ENCODE data around the gene LRRN4CL. TPM values are rescaled to one million over a fixed set of nuclear protein-coding genes. Genes with fewer than 3 reads are reported as not detected.
"Not testable (repeated sequence)": the region's sequence is repeated elsewhere in the genome, so short reads cannot be mapped to it uniquely, and the experiment has no call there.

LRRN4CL gene
- total RNA-seq, 1 experiment from 2014 or later: 0.55 TPM

GRCh38 chr11:62652161-62653006, 36.9 kb downstream of the LRRN4CL start:
- Histone ChIP-seq H3K27ac (peak overlapping the region; percentile 67), H3K4me1 (no peaks in the 10 kb centered on the region), H3K27me3 (no peaks in the 10 kb centered on the region), H3K4me3 (peak overlapping the region; percentile 94), H3K9me3 (replicated peaks) (no peaks in the 10 kb centered on the region), H3K36me3 (no peaks in the 10 kb centered on the region; the same call in 1 of the 2 replicates)
- no peak for DNase-seq

GRCh38 chr11:62650283-62650682, 39.0 kb downstream of the LRRN4CL start:
- not testable (repeated sequence) for H3K27ac ChIP-seq; H3K36me3 ChIP-seq; H3K4me3 ChIP-seq; H3K27me3 ChIP-seq; H3K9me3 ChIP-seq (replicated peaks); H3K4me1 ChIP-seq; DNase-seq

GRCh38 chr11:62649486-62649885, 39.8 kb downstream of the LRRN4CL start:
- no peaks in the 10 kb centered on the region for H3K9me3 ChIP-seq (replicated peaks)
- DNase-seq: no peak
- H3K27ac ChIP-seq: no peak overlapping the region
- H3K4me3 ChIP-seq: no peak overlapping the region
- H3K4me1 ChIP-seq: no peaks in the 10 kb centered on the region; the same call in 1 of the 2 replicates
- no peaks in the 10 kb centered on the region; the same call in 1 of the 2 replicates for H3K36me3 ChIP-seq
- no peaks in the 10 kb centered on the region for H3K27me3 ChIP-seq

- Histone ChIP-seq H3K4me1 (no peaks in the 10 kb centered on the region; the same call in 1 of the 2 replicates), H3K4me3 (no peak overlapping the region), H3K27me3 (no peaks in the 10 kb centered on the region), H3K27ac (no peak overlapping the region), H3K9me3 (replicated peaks) (no peaks in the 10 kb centered on the region), H3K36me3 (peaks cover 2% of the 10 kb centered on the region; the same call in 1 of the 2 replicates)
- DNase-seq: no peak
These were observed 40.4 kb downstream of the LRRN4CL start for GRCh38 chr11:62648967-62649364.

- H3K9me3 ChIP-seq (replicated peaks): no peaks in the 10 kb centered on the region
- H3K36me3 ChIP-seq: peaks cover 7% of the 10 kb centered on the region
- no peak overlapping the region for H3K27ac ChIP-seq
- no peak overlapping the region for H3K4me3 ChIP-seq
- H3K27me3 ChIP-seq: no peaks in the 10 kb centered on the region
- no peak for DNase-seq
- H3K4me1 ChIP-seq: no peaks in the 10 kb centered on the region; the same call in 1 of the 2 replicates
These were observed 41.0 kb downstream of the LRRN4CL start for GRCh38 chr11:62648185-62648966.

- no peaks in the 10 kb centered on the region for H3K27me3 ChIP-seq
- H3K4me1 ChIP-seq: no peaks in the 10 kb centered on the region; the same call in 1 of the 2 replicates
- no peak for DNase-seq
- no peak overlapping the region for H3K27ac ChIP-seq
- no peak overlapping the region for H3K4me3 ChIP-seq
- no peaks in the 10 kb centered on the region for H3K9me3 ChIP-seq (replicated peaks)
- H3K36me3 ChIP-seq: peaks cover 10% of the 10 kb centered on the region
These were observed 41.7 kb downstream of the LRRN4CL start for GRCh38 chr11:62647609-62648005.

- no peaks in the 10 kb centered on the region; the same call in 1 of the 2 replicates for H3K4me1 ChIP-seq
- H3K36me3 ChIP-seq: peaks cover 12% of the 10 kb centered on the region
- H3K27me3 ChIP-seq: no peaks in the 10 kb centered on the region
- no peak overlapping the region for H3K4me3 ChIP-seq
- no peak for DNase-seq
- no peak overlapping the region for H3K27ac ChIP-seq
- no peaks in the 10 kb centered on the region for H3K9me3 ChIP-seq (replicated peaks)
These were observed 42.3 kb downstream of the LRRN4CL start for GRCh38 chr11:62646825-62647608.

GRCh38 chr11:62645946-62646824, 43.1 kb downstream of the LRRN4CL start, which contains the start of gene GANAB:
Gene GANAB, minus strand, starts transcription at chr11:62646613. Its CDS starts 14 bp downstream, at chr11:62646599.
- no peaks in the 10 kb centered on the region for H3K27me3 ChIP-seq
- no peaks in the 10 kb centered on the region for H3K9me3 ChIP-seq (replicated peaks)
- H3K36me3 ChIP-seq: peaks cover 12% of the 10 kb centered on the region
- no peaks in the 10 kb centered on the region; the same call in 1 of the 2 replicates for H3K4me1 ChIP-seq
- peak; percentile 99 for DNase-seq
- H3K27ac ChIP-seq: peak within 1 kb of the TSS; percentile 94
- H3K4me3 ChIP-seq: peak within 1 kb of the TSS; percentile 90

- no peak for DNase-seq
- H3K9me3 ChIP-seq (replicated peaks): no peaks in the 10 kb centered on the region
- peaks cover 12% of the 10 kb centered on the region for H3K36me3 ChIP-seq
- peak overlapping the region; percentile 90 for H3K4me3 ChIP-seq
- H3K4me1 ChIP-seq: no peaks in the 10 kb centered on the region; the same call in 1 of the 2 replicates
- H3K27ac ChIP-seq: peak overlapping the region; percentile 94
- H3K27me3 ChIP-seq: no peaks in the 10 kb centered on the region
These were observed 43.7 kb downstream of the LRRN4CL start for GRCh38 chr11:62645671-62645945.

GRCh38 chr11:62644220-62644619, 45.1 kb downstream of the LRRN4CL start:
- DNase-seq: no peak
- Histone ChIP-seq H3K27ac (no peak overlapping the region), H3K27me3 (no peaks in the 10 kb centered on the region), H3K4me3 (no peak overlapping the region), H3K36me3 (peaks cover 17% of the 10 kb centered on the region), H3K4me1 (no peaks in the 10 kb centered on the region; the same call in 1 of the 2 replicates), H3K9me3 (replicated peaks) (no peaks in the 10 kb centered on the region)

Other genes with a start within 250 kb of the LRRN4CL start
- gene AHNAK, start 142.7 kb downstream of the LRRN4CL start, total RNA-seq (2014; rRNA removed; shearing (Covaris generic)): 10.3 and 10.9 TPM in 2 replicates
- gene EEF1G, start 115.6 kb downstream of the LRRN4CL start, total RNA-seq (2014; rRNA removed; shearing (Covaris generic)): 2,270 and 2,323 TPM in 2 replicates
- 8.8 and 9.1 TPM in 2 replicates for gene TUT1, start 98.0 kb downstream of the LRRN4CL start, total RNA-seq (2014; rRNA removed; shearing (Covaris generic))
- 106 and 107 TPM in 2 replicates for gene MTA2, start 87.7 kb downstream of the LRRN4CL start, total RNA-seq (2014; rRNA removed; shearing (Covaris generic))
- 5.8 and 8.9 TPM in 2 replicates for gene EML3, start 76.8 kb downstream of the LRRN4CL start, total RNA-seq (2014; rRNA removed; shearing (Covaris generic))
- gene ROM1, start 76.3 kb downstream of the LRRN4CL start, total RNA-seq (2014; rRNA removed; shearing (Covaris generic)): 0.46 and 0.51 TPM in 2 replicates
- 23.4 and 28.2 TPM in 2 replicates for gene B3GAT3, start 67.5 kb downstream of the LRRN4CL start, total RNA-seq (2014; rRNA removed; shearing (Covaris generic))
- gene GANAB, start 42.9 kb downstream of the LRRN4CL start, total RNA-seq (2014; rRNA removed; shearing (Covaris generic)): 209 and 210 TPM in 2 replicates
- 20.1 and 20.3 TPM in 2 replicates for gene INTS5, start 36.2 kb downstream of the LRRN4CL start, total RNA-seq (2014; rRNA removed; shearing (Covaris generic))
- 62.6 and 65.0 TPM in 2 replicates for gene C11orf98, start 24.3 kb downstream of the LRRN4CL start, total RNA-seq (2014; rRNA removed; shearing (Covaris generic))
- gene CSKMT, start 24.2 kb downstream of the LRRN4CL start, total RNA-seq (2014; rRNA removed; shearing (Covaris generic)): 8.5 and 10.4 TPM in 2 replicates
- gene UQCC3, start 17.9 kb downstream of the LRRN4CL start, total RNA-seq (2014; rRNA removed; shearing (Covaris generic)): 11.5 and 15.7 TPM in 2 replicates
- gene LBHD1, start 17.3 kb downstream of the LRRN4CL start, total RNA-seq (2014; rRNA removed; shearing (Covaris generic)): 3.2 and 6.3 TPM in 2 replicates
- 70.4 and 73.1 TPM in 2 replicates for gene UBXN1, start 10.5 kb downstream of the LRRN4CL start, total RNA-seq (2014; rRNA removed; shearing (Covaris generic))
- 24.3 and 26.1 TPM in 2 replicates for gene BSCL2, start 17.9 kb upstream of the LRRN4CL start, total RNA-seq (2014; rRNA removed; shearing (Covaris generic))
- gene GNG3, start 18.1 kb upstream of the LRRN4CL start, total RNA-seq (2014; rRNA removed; shearing (Covaris generic)): not detected in 2 replicates
- gene HNRNPUL2, start 37.9 kb upstream of the LRRN4CL start, total RNA-seq (2014; rRNA removed; shearing (Covaris generic)): 16.7 and 21.2 TPM in 2 replicates
- 46.2 and 47.0 TPM in 2 replicates for gene TTC9C, start 39.0 kb upstream of the LRRN4CL start, total RNA-seq (2014; rRNA removed; shearing (Covaris generic))
- gene ZBTB3, start 64.6 kb upstream of the LRRN4CL start, total RNA-seq (2014; rRNA removed; shearing (Covaris generic)): 5.2 and 7.6 TPM in 2 replicates
- 74.1 and 88.0 TPM in 2 replicates for gene POLR2G, start 72.0 kb upstream of the LRRN4CL start, total RNA-seq (2014; rRNA removed; shearing (Covaris generic))
- 17.3 and 22.2 TPM in 2 replicates for gene TAF6L, start 81.9 kb upstream of the LRRN4CL start, total RNA-seq (2014; rRNA removed; shearing (Covaris generic))
- 27.6 and 31.9 TPM in 2 replicates for gene TMEM179B, start 97.9 kb upstream of the LRRN4CL start, total RNA-seq (2014; rRNA removed; shearing (Covaris generic))
- gene TMEM223, start 102.5 kb upstream of the LRRN4CL start, total RNA-seq (2014; rRNA removed; shearing (Covaris generic)): 13.3 and 18.3 TPM in 2 replicates
- 56.4 and 59.3 TPM in 2 replicates for gene NXF1, start 115.9 kb upstream of the LRRN4CL start, total RNA-seq (2014; rRNA removed; shearing (Covaris generic))
- 22.7 and 27.5 TPM in 2 replicates for gene STX5, start 142.5 kb upstream of the LRRN4CL start, total RNA-seq (2014; rRNA removed; shearing (Covaris generic))
- gene TEX54, start 143.3 kb upstream of the LRRN4CL start, total RNA-seq (2014; rRNA removed; shearing (Covaris generic)): not detected in 2 replicates
- 46.7 and 50.4 TPM in 2 replicates for gene WDR74, start 150.1 kb upstream of the LRRN4CL start, total RNA-seq (2014; rRNA removed; shearing (Covaris generic))
- gene SLC3A2, start 191.4 kb upstream of the LRRN4CL start, total RNA-seq (2014; rRNA removed; shearing (Covaris generic)): 106 and 109 TPM in 2 replicates
- not detected in 2 replicates for gene CHRM1, start 231.8 kb upstream of the LRRN4CL start, total RNA-seq (2014; rRNA removed; shearing (Covaris generic))

All from SJCRH30 (cell line).